MCF 10A (cell line): ENCODE results near the gene PAIP2B. TPM values are rescaled to one million over a fixed set of nuclear protein-coding genes. Genes with fewer than 3 reads are reported as not detected.

Experiments
- BruUV-seq: library from RNA; stranded (reverse); fragments of 400-500 nt; replicated peaks from 2 replicates; lab custom pipeline; 2021; lab: Mats Ljungman, UMichigan
- CTCF ChIA-PET: fragments of 300-600 bp; sonication (Branson Sonifier 250); formaldehyde crosslinking; extraction: SDS; loops from one replicate; lab custom pipeline; 2021; ENCODE audit warnings: antibody characterized with exemption, inconsistent platforms; lab: Yijun Ruan, JAX
- POLR2A ChIA-PET: fragments of 300-600, 350-650 bp; sonication (Branson Sonifier 250); formaldehyde crosslinking; extraction: SDS; loops from one replicate; lab custom pipeline; 2020; ENCODE audit warnings: antibody characterized with exemption, inconsistent platforms; lab: Yijun Ruan, JAX
- DNase-seq: peaks from one replicate; pipeline ENCODE4 v3.0.0-alpha.2; 2018; ENCODE audit not compliant: unreplicated experiment
- H3K27ac Mint-ChIP-seq: one replicate; pipeline ENCODE4 v1.8.0; 2022; ENCODE audit warnings: mild to moderate bottlenecking, low read depth, mixed read lengths; ENCODE audit not compliant: unreplicated experiment
- H3K27me3 Mint-ChIP-seq: one replicate; pipeline ENCODE4 v1.8.0; 2022; ENCODE audit warnings: mixed read lengths; ENCODE audit not compliant: insufficient read depth, unreplicated experiment
- H3K36me3 Mint-ChIP-seq: one replicate; pipeline ENCODE4 v1.8.0; 2022; ENCODE audit warnings: mild to moderate bottlenecking, moderate library complexity, mixed read lengths; ENCODE audit not compliant: insufficient read depth, unreplicated experiment
- H3K4me1 Mint-ChIP-seq: one replicate; pipeline ENCODE4 v1.8.0; 2022; ENCODE audit warnings: mixed read lengths; ENCODE audit not compliant: insufficient read depth, unreplicated experiment
- H3K4me3 Mint-ChIP-seq: one replicate; pipeline ENCODE4 v1.8.0; 2022; ENCODE audit warnings: mild to moderate bottlenecking, moderate library complexity, mixed read lengths; ENCODE audit not compliant: unreplicated experiment
- H3K9me3 Mint-ChIP-seq: one replicate; pipeline ENCODE4 v1.8.0; 2022; ENCODE audit warnings: mixed read lengths; ENCODE audit not compliant: unreplicated experiment
- intact Hi-C: fragments of 100-400 bp; cut with micrococcal nuclease; formaldehyde crosslinking; loops from 2 replicates; pipeline ENCODE4 v1.14.1; 2022
- total RNA-seq: library from RNA; stranded (reverse); gene quantifications from 2 replicates; pipeline ENCODE4 v1.2.3, GENCODE V29; 2022
- TF ChIP-seq, protein P1 (sequence below): fragments of 200-600 bp; IDR thresholded peaks from one replicate; pipeline ENCODE4 v1.8.0; 2022; ENCODE audit warnings: antibody characterized with exemption, mild to moderate bottlenecking; ENCODE audit not compliant: unreplicated experiment

The PAIP2B gene
- total RNA-seq, 1 experiment from 2014 or later: 1.4 TPM

DNA sequence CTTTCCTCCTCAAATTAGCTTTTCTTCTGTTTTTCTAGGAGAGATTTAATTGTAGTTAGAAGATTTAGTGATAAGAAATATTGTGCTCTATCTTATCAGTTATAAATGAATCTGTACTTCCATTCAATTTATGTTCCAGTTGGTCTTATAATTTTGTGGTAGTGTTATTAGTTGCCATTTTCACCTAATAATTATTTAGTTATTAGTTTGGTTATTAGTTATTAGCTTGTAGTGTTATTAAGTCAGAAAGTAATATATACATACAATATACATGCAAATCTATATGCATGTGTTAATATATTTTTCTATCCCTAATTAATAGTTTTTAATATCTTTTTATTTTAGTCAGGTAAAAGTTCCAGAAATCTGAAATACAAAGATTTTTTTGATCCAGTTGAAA is 93.3 kb downstream of the PAIP2B start:
- no peak for DNase-seq
- H3K4me3 Mint-ChIP-seq: no peak overlapping the region
- no TSS peak for BruUV-seq
- H3K27ac Mint-ChIP-seq: no peak overlapping the region
- H3K4me1 Mint-ChIP-seq: no peaks in the 10 kb centered on the region
- TF ChIP-seq, protein P1, sequence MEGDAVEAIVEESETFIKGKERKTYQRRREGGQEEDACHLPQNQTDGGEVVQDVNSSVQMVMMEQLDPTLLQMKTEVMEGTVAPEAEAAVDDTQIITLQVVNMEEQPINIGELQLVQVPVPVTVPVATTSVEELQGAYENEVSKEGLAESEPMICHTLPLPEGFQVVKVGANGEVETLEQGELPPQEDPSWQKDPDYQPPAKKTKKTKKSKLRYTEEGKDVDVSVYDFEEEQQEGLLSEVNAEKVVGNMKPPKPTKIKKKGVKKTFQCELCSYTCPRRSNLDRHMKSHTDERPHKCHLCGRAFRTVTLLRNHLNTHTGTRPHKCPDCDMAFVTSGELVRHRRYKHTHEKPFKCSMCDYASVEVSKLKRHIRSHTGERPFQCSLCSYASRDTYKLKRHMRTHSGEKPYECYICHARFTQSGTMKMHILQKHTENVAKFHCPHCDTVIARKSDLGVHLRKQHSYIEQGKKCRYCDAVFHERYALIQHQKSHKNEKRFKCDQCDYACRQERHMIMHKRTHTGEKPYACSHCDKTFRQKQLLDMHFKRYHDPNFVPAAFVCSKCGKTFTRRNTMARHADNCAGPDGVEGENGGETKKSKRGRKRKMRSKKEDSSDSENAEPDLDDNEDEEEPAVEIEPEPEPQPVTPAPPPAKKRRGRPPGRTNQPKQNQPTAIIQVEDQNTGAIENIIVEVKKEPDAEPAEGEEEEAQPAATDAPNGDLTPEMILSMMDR: no peak
- H3K9me3 Mint-ChIP-seq: no peaks in the 10 kb centered on the region
- intact Hi-C loops: loop anchor here (5.0 kb wide), 1 partner anchor 66 kb away; the partner anchor contains the start of gene NAGK
- H3K27me3 Mint-ChIP-seq: no peaks in the 10 kb centered on the region
- ChIA-PET POLR2A (interaction anchor here (1.0 kb wide), 1 partner anchor 10 kb away, joined by 3 read pairs; no protein-coding TSS in a partner anchor), CTCF (interaction anchor here (0.6 to 1.0 kb wide), 2 partner anchors 20 to 132 kb away, joined by 3 read pairs; no protein-coding TSS in a partner anchor)
- no peaks in the 10 kb centered on the region for H3K36me3 Mint-ChIP-seq

Other genes with a start within 250 kb of the PAIP2B start
- not detected in 2 replicates for gene ANKRD53, start 248.5 kb downstream of the PAIP2B start, total RNA-seq
- 52.3 and 63.2 TPM in 2 replicates for gene TEX261, start 232.2 kb downstream of the PAIP2B start, total RNA-seq
- gene NAGK, start 158.5 kb downstream of the PAIP2B start, total RNA-seq: 30.9 and 45.7 TPM in 2 replicates
- gene MCEE, start 96.9 kb downstream of the PAIP2B start, total RNA-seq: 14.7 and 14.9 TPM in 2 replicates
- gene MPHOSPH10, start 96.5 kb downstream of the PAIP2B start, total RNA-seq: 31.4 and 32.8 TPM in 2 replicates
- 112 and 142 TPM in 2 replicates for gene ZNF638, start 104.7 kb upstream of the PAIP2B start, total RNA-seq
- 2.0 and 2.1 TPM in 2 replicates for gene DYSF, start 226.5 kb upstream of the PAIP2B start, total RNA-seq